Gastrocnemius medialis (tissue), 4 donors: ENCODE measurements around the gene PLSCR4.
"Not testable (repeated sequence)": the region's sequence is repeated elsewhere in the genome, so short reads cannot be mapped to it uniquely, and the experiment has no call there.

Experiments used
- POLR2A ChIP-seq, 2 donors: fragments of 450-650 bp; IDR thresholded peaks; one replicate each; pipeline ENCODE4 v1.6.1; 2017; ENCODE audit warnings: antibody characterized with exemption in 2 of 2, mild to moderate bottlenecking in 2 of 2, moderate library complexity in 2 of 2
- TF ChIP-seq, protein P1 (sequence below), 5 experiments: fragments of 450-650 bp in 3 of 5; fragments of 200-600 bp in 2 of 5; sonication (generic) in 2 of 5; IDR thresholded peaks in 4 of 5; conservative IDR thresholded peaks in 1 of 5; 1 replicate in 4 of 5; 2 replicates in 1 of 5; pipeline ENCODE4 v1.5.1; 2016 to 2019; ENCODE audit warnings: antibody characterized with exemption in 5 of 5, mild to moderate bottlenecking in 3 of 5, moderate library complexity in 3 of 5

DNA sequence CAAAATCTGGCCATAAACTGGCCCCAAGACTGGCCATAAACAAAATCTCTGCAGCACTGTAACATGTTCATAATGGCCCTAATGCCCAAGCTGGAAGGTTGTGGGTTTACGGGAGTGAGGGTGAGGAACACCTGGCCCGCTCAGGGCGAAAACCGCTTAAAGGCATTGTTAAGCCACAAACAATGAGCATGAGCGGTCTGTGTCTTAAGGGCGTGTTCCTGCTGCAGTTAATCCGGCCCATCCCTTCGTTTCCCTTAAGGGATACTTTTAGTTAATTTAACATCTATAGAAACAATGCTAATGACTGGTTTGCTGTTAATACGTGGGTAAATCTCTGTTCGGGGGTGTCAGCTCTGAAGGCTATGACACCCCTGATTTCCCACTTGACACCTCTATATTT is 1.5 kb upstream of the PLSCR4 start:
- TF ChIP-seq, protein P1, sequence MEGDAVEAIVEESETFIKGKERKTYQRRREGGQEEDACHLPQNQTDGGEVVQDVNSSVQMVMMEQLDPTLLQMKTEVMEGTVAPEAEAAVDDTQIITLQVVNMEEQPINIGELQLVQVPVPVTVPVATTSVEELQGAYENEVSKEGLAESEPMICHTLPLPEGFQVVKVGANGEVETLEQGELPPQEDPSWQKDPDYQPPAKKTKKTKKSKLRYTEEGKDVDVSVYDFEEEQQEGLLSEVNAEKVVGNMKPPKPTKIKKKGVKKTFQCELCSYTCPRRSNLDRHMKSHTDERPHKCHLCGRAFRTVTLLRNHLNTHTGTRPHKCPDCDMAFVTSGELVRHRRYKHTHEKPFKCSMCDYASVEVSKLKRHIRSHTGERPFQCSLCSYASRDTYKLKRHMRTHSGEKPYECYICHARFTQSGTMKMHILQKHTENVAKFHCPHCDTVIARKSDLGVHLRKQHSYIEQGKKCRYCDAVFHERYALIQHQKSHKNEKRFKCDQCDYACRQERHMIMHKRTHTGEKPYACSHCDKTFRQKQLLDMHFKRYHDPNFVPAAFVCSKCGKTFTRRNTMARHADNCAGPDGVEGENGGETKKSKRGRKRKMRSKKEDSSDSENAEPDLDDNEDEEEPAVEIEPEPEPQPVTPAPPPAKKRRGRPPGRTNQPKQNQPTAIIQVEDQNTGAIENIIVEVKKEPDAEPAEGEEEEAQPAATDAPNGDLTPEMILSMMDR (IDR thresholded peaks at IDR 0.05 in 4 of 5, conservative IDR thresholded peaks at IDR 0.05 in 1 of 5), result not testable (repeated sequence)
- not testable (repeated sequence) for TF ChIP-seq POLR2A (IDR thresholded peaks at IDR 0.05)
